ENCODE results near the gene CCDC8. TPM values are rescaled to one million over a fixed set of nuclear protein-coding genes. Genes with fewer than 3 reads are reported as not detected.

The CCDC8 gene
- total RNA-seq, 1 experiment from 2014 or later = not detected

DNA sequence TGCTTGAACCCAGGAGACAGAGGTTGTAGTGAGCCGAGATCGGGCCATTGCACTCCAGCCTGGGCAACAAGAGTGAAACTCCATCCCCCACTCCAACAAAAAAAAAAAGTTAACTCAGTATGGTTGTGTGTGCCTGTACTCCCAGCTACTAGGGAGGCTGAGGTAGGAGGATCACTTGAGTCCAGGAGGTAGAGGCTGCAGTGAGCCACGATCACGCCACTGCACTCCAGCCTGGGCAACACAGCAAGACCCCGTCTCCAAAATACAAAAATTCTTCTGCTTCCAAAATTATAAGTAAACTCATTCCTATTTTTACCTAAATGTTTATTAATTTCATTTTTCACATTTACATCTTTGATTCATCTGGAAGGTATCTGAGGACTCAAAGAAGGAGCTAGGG, 43.6 kb upstream of the CCDC8 start:
- no peak overlapping the region for H3K27ac Mint-ChIP-seq (ENCODE audit: unreplicated experiment)
- DNase-seq = no peak
- TF ChIP-seq, protein P1, sequence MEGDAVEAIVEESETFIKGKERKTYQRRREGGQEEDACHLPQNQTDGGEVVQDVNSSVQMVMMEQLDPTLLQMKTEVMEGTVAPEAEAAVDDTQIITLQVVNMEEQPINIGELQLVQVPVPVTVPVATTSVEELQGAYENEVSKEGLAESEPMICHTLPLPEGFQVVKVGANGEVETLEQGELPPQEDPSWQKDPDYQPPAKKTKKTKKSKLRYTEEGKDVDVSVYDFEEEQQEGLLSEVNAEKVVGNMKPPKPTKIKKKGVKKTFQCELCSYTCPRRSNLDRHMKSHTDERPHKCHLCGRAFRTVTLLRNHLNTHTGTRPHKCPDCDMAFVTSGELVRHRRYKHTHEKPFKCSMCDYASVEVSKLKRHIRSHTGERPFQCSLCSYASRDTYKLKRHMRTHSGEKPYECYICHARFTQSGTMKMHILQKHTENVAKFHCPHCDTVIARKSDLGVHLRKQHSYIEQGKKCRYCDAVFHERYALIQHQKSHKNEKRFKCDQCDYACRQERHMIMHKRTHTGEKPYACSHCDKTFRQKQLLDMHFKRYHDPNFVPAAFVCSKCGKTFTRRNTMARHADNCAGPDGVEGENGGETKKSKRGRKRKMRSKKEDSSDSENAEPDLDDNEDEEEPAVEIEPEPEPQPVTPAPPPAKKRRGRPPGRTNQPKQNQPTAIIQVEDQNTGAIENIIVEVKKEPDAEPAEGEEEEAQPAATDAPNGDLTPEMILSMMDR (IDR thresholded peaks at IDR 0.05; ENCODE audit: unreplicated experiment) = no peak
- no TSS peak for BruUV-seq (replicated peaks)
- H3K36me3 Mint-ChIP-seq (ENCODE audit: insufficient read depth, unreplicated experiment) = no peaks in the 10 kb centered on the region
- no peak overlapping the region for H3K4me3 Mint-ChIP-seq (ENCODE audit: low read depth, unreplicated experiment)
- H3K4me1 Mint-ChIP-seq (ENCODE audit: low read depth, unreplicated experiment) = no peaks in the 10 kb centered on the region
- H3K9me3 Mint-ChIP-seq (ENCODE audit: low read depth, unreplicated experiment) = no peaks in the 10 kb centered on the region
- intact Hi-C loops (cut with micrococcal nuclease; ENCODE audit: unreplicated experiment) = no loop called here
- CTCF ChIA-PET = interaction anchor here (0.6 kb wide), 1 partner anchor 35 kb away, joined by 4 read pairs; no protein-coding TSS in a partner anchor
- peaks cover 64% of the 10 kb centered on the region for H3K27me3 Mint-ChIP-seq (ENCODE audit: unreplicated experiment)

DNA sequence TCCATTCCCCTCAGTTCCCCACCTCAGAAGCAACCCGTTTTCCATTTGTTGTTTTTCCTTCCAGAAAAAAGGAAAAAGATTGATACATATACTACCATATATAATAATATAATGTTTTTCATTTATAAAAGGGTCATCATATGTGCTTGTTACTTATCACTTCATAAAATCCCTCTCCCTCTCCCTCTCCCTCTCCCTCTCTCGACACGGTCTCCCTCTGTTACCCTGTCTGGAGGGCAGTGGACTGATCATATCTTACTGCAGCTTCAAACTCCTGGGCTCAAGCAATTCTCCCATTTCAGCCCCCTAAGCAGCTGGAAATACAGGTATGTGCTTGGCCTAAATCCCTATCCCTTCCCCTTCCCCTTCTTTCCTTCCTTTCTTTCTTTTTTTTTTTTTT, 40.9 kb upstream of the CCDC8 start:
- intact Hi-C loops (cut with micrococcal nuclease; ENCODE audit: unreplicated experiment) = no loop called here
- H3K27me3 Mint-ChIP-seq (ENCODE audit: unreplicated experiment) = peaks cover 83% of the 10 kb centered on the region

DNA sequence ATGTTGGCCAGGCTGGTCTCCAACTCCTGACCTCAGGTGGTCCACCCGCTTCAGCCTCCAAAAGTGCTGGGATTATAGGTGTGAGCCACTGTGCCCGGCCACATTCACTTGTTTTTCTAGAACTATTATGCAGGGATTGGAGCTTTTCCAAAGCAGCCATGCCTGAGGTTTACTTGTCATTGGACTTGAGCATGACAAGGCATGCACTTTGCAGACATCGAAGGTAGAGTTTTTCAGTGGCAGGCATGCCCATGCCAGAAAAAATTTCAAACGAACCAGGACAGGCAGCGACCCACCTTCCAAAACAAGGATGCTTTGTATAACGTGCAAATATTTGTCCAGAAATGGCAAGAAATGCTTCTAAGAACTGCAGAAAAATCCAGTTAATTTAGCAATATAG, 40.3 kb upstream of the CCDC8 start:
- Mint-ChIP-seq H3K9me3 (ENCODE audit: low read depth, unreplicated experiment) (peaks cover 5% of the 10 kb centered on the region), H3K27ac (ENCODE audit: unreplicated experiment) (no peak overlapping the region), H3K27me3 (ENCODE audit: unreplicated experiment) (peaks cover 88% of the 10 kb centered on the region), H3K4me3 (ENCODE audit: low read depth, unreplicated experiment) (no peak overlapping the region), H3K4me1 (ENCODE audit: low read depth, unreplicated experiment) (no peaks in the 10 kb centered on the region), H3K36me3 (ENCODE audit: insufficient read depth, unreplicated experiment) (no peaks in the 10 kb centered on the region)
- BruUV-seq (replicated peaks) = no TSS peak
- no peak for DNase-seq
- CTCF ChIA-PET = no interaction called here
- TF ChIP-seq, protein P1 (IDR thresholded peaks at IDR 0.05; ENCODE audit: unreplicated experiment) = no peak
- intact Hi-C loops (cut with micrococcal nuclease; ENCODE audit: unreplicated experiment) = no loop called here

More for the DNA sequence above, 40.9 kb upstream of the CCDC8 start:
- Mint-ChIP-seq H3K4me3 (ENCODE audit: low read depth, unreplicated experiment) (no peak overlapping the region), H3K27ac (ENCODE audit: unreplicated experiment) (no peak overlapping the region), H3K4me1 (ENCODE audit: low read depth, unreplicated experiment) (no peaks in the 10 kb centered on the region), H3K9me3 (ENCODE audit: low read depth, unreplicated experiment) (peaks cover 5% of the 10 kb centered on the region), H3K36me3 (ENCODE audit: insufficient read depth, unreplicated experiment) (no peaks in the 10 kb centered on the region)
- TF ChIP-seq, protein P1 (IDR thresholded peaks at IDR 0.05; ENCODE audit: unreplicated experiment) = no peak
- CTCF ChIA-PET = interaction anchor here (0.6 to 0.8 kb wide), 4 partner anchors 55 to 231 kb away, joined by 4 to 7 read pairs (median 4); no protein-coding TSS in a partner anchor
- BruUV-seq (replicated peaks) = no TSS peak
- DNase-seq = no peak

DNA sequence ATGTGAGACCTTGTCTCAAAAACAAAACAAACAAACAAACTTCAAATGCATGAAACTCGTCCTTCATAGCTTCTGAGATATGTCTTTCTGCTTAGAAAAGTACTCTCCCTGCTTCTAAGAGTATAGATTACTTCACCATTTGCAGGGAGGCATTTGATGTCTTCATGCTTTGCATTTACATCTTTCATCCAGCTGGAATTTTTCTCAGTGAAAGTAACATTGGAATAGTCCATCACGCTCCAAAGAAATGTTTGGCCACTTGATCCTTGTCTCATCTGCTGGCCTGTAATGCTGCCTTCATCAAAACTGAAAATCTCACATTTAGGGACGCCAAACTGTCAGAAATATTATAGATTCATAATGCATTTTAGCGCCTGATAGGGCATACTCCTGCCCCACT, 38.8 kb upstream of the CCDC8 start:
- no TSS peak for BruUV-seq (replicated peaks)
- no peaks in the 10 kb centered on the region for H3K4me1 Mint-ChIP-seq (ENCODE audit: low read depth, unreplicated experiment)
- intact Hi-C loops (cut with micrococcal nuclease; ENCODE audit: unreplicated experiment) = no loop called here
- peaks cover 5% of the 10 kb centered on the region for H3K9me3 Mint-ChIP-seq (ENCODE audit: low read depth, unreplicated experiment)
- CTCF ChIA-PET = no interaction called here
- H3K4me3 Mint-ChIP-seq (ENCODE audit: low read depth, unreplicated experiment) = no peak overlapping the region
- DNase-seq = no peak
- no peaks in the 10 kb centered on the region for H3K36me3 Mint-ChIP-seq (ENCODE audit: insufficient read depth, unreplicated experiment)
- H3K27me3 Mint-ChIP-seq (ENCODE audit: unreplicated experiment) = peaks cover 74% of the 10 kb centered on the region
- TF ChIP-seq, protein P1 (IDR thresholded peaks at IDR 0.05; ENCODE audit: unreplicated experiment) = no peak
- no peak overlapping the region for H3K27ac Mint-ChIP-seq (ENCODE audit: unreplicated experiment)

Measured in Calu3 (cell line).